ENCODE data around the gene PJA1. TPM values are rescaled to one million over a fixed set of nuclear protein-coding genes. Genes with fewer than 3 reads are reported as not detected.

Gene PJA1
- total and polyA plus RNA-seq, 4 experiments from 2014 or later = 23.9 to 44.1 (median 32.2) TPM

DNA sequence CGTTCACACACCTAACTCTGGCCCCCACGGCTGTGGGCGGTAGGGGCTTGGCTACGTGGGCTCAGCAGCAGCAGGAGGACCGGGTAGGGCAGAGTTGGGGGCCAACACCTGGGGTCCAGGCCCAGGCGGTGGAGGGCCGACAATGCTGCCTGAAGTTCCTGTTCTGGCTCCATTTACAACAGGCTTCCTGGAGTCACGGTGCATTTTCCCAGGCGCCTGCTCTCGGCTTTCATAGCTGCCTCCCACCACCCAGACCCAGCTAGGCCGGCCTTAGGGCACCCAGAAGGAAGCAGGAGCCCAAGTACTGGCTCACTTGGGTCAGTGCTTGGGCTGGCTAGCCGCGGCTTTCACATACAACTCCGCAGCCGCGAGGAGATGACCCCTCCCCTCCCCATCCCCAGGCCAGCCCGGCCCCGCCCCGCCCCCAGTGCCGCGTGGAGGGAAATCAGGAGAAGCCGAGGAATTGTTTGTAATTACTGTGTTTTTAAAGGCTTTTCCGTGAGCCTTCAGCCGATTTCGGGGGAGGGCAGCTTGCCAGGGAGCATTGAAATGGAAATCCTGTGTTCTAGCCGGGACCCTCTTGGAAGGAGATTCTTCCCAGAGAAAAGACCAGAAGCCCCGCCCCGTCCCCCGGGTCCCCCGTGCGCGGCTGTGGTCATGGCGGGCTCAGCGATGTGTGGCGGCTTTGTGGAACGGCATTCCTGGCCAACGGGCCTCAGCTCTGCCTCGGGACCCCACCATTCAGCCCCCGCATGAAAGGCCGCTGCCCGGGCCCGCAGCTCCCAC is 28.5 kb downstream of the PJA1 start:
- Mint-ChIP-seq H3K9me3 (no peaks in the 10 kb centered on the region), H3K4me3 (no peak overlapping the region), H3K4me1 (no peaks in the 10 kb centered on the region), H3K27me3 (peaks cover 8 to 17% of the 10 kb centered on the region in 2 donors), H3K36me3 (no peaks in the 10 kb centered on the region), H3K27ac (no peak overlapping the region)
- Histone ChIP-seq H3K36me3 (ENCODE audit: insufficient read depth, low read length) (no peaks in the 10 kb centered on the region), H3K27me3 (ENCODE audit: insufficient read depth, low read length) (no peaks in the 10 kb centered on the region), H3K27ac (ENCODE audit: low read depth, low read length) (no peak overlapping the region), H3K9me3 (ENCODE audit: control insufficient read depth in 1 of 2, low read length in 2 of 2) (no peaks in the 10 kb centered on the region), H3K4me3 (ENCODE audit: low read length in 2 of 2) (no peak overlapping the region), H3K4me1 (ENCODE audit: insufficient read depth, low read length) (no peaks in the 10 kb centered on the region)
- intact Hi-C loops (cut with micrococcal nuclease) = no loop called here
- CTCF ChIA-PET (ENCODE audit: partially characterized antibody) = no interaction called here
- POLR2A ChIA-PET (ENCODE audit: partially characterized antibody) = no interaction called here
- no peak for DNase-seq

DNA sequence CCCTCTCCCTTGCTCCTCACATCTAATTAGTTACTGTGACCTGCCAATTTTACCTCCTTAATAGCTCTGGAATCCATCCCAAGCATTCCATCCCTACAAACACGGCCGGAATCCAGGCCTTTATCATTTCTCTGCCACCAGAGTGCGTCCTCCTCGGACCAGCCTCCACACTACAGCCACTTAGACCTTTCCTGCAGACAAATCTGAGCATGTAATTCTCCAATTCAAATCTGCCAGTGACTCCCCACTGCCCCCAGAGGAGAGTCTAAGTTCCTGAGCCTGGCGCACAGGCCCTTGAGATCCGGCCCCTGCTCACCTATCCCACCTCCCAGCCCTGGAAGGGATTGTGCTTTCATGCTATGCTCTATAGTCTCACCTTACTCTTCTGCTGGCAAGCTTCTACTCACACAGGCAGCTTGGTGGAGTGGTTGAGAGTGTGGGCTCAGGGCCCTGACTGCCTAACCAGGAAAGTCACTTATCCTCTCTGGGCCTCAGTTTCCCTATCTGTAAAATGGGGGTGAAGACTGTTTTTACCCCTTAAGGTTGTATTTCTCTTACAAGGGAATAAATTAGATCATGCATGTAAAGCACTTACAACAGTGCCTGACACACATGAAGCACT is 31.2 kb downstream of the PJA1 start:
- intact Hi-C loops (cut with micrococcal nuclease) = no loop called here
- peak overlapping the region in 1 of 8 donors; percentile 32 for H3K4me3 Mint-ChIP-seq
- no peaks in the 10 kb centered on the region for H3K9me3 Mint-ChIP-seq
- Histone ChIP-seq H3K9me3 (ENCODE audit: control insufficient read depth in 1 of 2, low read length in 2 of 2) (no peaks in the 10 kb centered on the region), H3K4me3 (ENCODE audit: low read length in 2 of 2) (no peak overlapping the region), H3K4me1 (ENCODE audit: insufficient read depth, low read length) (no peaks in the 10 kb centered on the region), H3K27me3 (ENCODE audit: insufficient read depth, low read length) (no peaks in the 10 kb centered on the region), H3K27ac (ENCODE audit: low read depth, low read length) (no peak overlapping the region), H3K36me3 (ENCODE audit: insufficient read depth, low read length) (no peaks in the 10 kb centered on the region)
- no peaks in the 10 kb centered on the region for H3K36me3 Mint-ChIP-seq
- POLR2A ChIA-PET (ENCODE audit: partially characterized antibody) = no interaction called here
- no peak for DNase-seq
- no peaks in the 10 kb centered on the region for H3K4me1 Mint-ChIP-seq
- no peak overlapping the region for H3K27ac Mint-ChIP-seq
- H3K27me3 Mint-ChIP-seq = peaks cover 8 to 18% of the 10 kb centered on the region in 2 donors
- CTCF ChIA-PET (ENCODE audit: partially characterized antibody) = no interaction called here

DNA sequence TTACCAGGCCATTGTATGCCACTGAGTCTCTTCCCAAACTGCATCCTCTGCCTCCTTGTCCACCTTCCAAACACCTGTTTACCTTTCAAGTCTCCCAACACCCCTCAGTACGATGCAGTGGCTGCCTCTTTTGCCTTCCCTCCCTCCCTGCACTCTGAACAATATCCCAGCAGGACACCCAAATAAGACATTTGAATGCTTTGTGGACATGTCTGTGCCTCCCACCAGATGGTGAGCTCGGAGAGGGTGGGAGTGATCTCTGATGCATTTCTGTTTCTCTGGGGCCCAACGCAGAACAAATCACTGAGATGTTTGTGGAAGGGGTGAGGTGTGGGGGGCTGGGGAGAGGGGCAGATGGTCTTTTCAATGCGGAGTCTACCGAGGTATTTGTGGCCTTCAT is 33.4 kb downstream of the PJA1 start:
- POLR2A ChIA-PET (ENCODE audit: partially characterized antibody) = no interaction called here

DNA sequence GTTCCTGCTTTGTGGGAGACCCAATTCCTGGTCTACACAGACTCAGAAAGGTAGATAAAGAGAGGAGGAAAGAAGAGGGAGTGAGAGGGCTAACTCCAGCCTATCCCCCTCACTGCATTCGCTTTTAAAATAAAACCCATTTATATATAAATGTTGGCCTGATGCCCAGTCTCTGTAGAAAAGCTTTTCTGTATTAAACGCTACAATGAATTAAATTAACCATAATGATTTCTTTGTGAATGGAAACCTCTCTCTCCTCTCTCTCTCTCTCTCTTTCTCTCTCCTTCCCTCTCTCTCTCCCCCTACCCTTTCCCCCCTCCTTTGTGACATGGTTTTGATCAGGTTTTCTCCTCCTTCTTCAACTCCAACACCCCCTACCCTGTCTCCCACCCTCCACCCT is 34.8 kb downstream of the PJA1 start:
- H3K9me3 ChIP-seq (ENCODE audit: control insufficient read depth in 1 of 2, low read length in 2 of 2) = no peaks in the 10 kb centered on the region
- no peaks in the 10 kb centered on the region for H3K27me3 ChIP-seq (ENCODE audit: insufficient read depth, low read length)
- no peak overlapping the region for H3K27ac ChIP-seq (ENCODE audit: low read depth, low read length)
- ChIA-PET CTCF (ENCODE audit: partially characterized antibody) (no interaction called here), POLR2A (ENCODE audit: partially characterized antibody) (no interaction called here)
- H3K4me1 Mint-ChIP-seq = peaks cover 0 to 4% (median under 1%) of the 10 kb centered on the region in 4 donors
- intact Hi-C loops (cut with micrococcal nuclease) = no loop called here
- H3K36me3 Mint-ChIP-seq = no peaks in the 10 kb centered on the region
- no peaks in the 10 kb centered on the region for H3K4me1 ChIP-seq (ENCODE audit: insufficient read depth, low read length)
- H3K9me3 Mint-ChIP-seq = no peaks in the 10 kb centered on the region
- no peak for DNase-seq
- no peaks in the 10 kb centered on the region for H3K36me3 ChIP-seq (ENCODE audit: insufficient read depth, low read length)
- peaks cover 10 to 17% of the 10 kb centered on the region in 2 donors for H3K27me3 Mint-ChIP-seq
- H3K4me3 Mint-ChIP-seq = no peak overlapping the region
- no peak overlapping the region for H3K4me3 ChIP-seq (ENCODE audit: low read length in 2 of 2)
- no peak overlapping the region for H3K27ac Mint-ChIP-seq

More for the DNA sequence above, 33.4 kb downstream of the PJA1 start:
- DNase-seq = no peak
- no peaks in the 10 kb centered on the region for H3K36me3 ChIP-seq (ENCODE audit: insufficient read depth, low read length)
- no peaks in the 10 kb centered on the region for H3K9me3 ChIP-seq (ENCODE audit: control insufficient read depth in 1 of 2, low read length in 2 of 2)
- H3K9me3 Mint-ChIP-seq = no peaks in the 10 kb centered on the region
- H3K4me1 ChIP-seq (ENCODE audit: insufficient read depth, low read length) = no peaks in the 10 kb centered on the region
- no peak overlapping the region for H3K4me3 Mint-ChIP-seq
- no peak overlapping the region for H3K4me3 ChIP-seq (ENCODE audit: low read length in 2 of 2)
- no peaks in the 10 kb centered on the region for H3K36me3 Mint-ChIP-seq
- H3K27me3 ChIP-seq (ENCODE audit: insufficient read depth, low read length) = no peaks in the 10 kb centered on the region
- H3K27ac Mint-ChIP-seq = no peak overlapping the region
- no peak overlapping the region for H3K27ac ChIP-seq (ENCODE audit: low read depth, low read length)
- H3K4me1 Mint-ChIP-seq = peaks cover 0 to 4% (median under 1%) of the 10 kb centered on the region in 4 donors
- intact Hi-C loops (cut with micrococcal nuclease) = no loop called here
- H3K27me3 Mint-ChIP-seq = peaks cover 10 to 22% of the 10 kb centered on the region in 2 donors
- CTCF ChIA-PET (ENCODE audit: partially characterized antibody) = no interaction called here

DNA sequence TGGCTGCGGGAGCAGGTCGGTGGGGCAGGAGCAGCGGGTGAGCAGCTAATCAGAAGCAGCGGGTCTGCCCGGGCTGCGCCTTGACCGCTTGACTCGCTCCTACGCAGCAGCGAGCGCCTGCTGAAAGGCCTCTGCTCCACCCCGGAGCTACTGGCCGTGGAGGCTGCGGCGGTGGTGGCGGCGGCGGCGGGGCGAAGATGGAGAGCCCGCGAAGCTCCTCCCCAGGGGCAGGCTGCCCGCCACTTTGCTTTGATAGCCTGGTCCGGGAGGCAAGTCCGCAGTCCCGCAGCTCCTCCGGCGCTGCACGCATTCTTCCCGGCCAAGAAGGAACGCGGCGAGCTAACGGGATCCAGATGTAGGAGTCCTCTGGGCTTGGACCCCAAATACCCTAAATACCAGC is 36.7 kb downstream of the PJA1 start:
- H3K9me3 Mint-ChIP-seq = no peaks in the 10 kb centered on the region
- Histone ChIP-seq H3K4me1 (ENCODE audit: insufficient read depth, low read length) (no peaks in the 10 kb centered on the region), H3K36me3 (ENCODE audit: insufficient read depth, low read length) (no peaks in the 10 kb centered on the region), H3K27ac (ENCODE audit: low read depth, low read length) (no peak overlapping the region), H3K27me3 (ENCODE audit: insufficient read depth, low read length) (no peaks in the 10 kb centered on the region), H3K9me3 (ENCODE audit: control insufficient read depth in 1 of 2, low read length in 2 of 2) (no peaks in the 10 kb centered on the region), H3K4me3 (ENCODE audit: low read length in 2 of 2) (no peak overlapping the region)
- no peak overlapping the region for H3K4me3 Mint-ChIP-seq
- CTCF ChIA-PET (ENCODE audit: partially characterized antibody) = no interaction called here
- intact Hi-C loops (cut with micrococcal nuclease) = no loop called here
- POLR2A ChIA-PET (ENCODE audit: partially characterized antibody) = no interaction called here
- H3K27ac Mint-ChIP-seq = no peak overlapping the region
- H3K4me1 Mint-ChIP-seq = peaks cover 0 to 4% (median under 1%) of the 10 kb centered on the region in 4 donors
- H3K36me3 Mint-ChIP-seq = no peaks in the 10 kb centered on the region
- DNase-seq = no peak
- peaks cover 7 to 15% of the 10 kb centered on the region in 2 donors for H3K27me3 Mint-ChIP-seq

DNA sequence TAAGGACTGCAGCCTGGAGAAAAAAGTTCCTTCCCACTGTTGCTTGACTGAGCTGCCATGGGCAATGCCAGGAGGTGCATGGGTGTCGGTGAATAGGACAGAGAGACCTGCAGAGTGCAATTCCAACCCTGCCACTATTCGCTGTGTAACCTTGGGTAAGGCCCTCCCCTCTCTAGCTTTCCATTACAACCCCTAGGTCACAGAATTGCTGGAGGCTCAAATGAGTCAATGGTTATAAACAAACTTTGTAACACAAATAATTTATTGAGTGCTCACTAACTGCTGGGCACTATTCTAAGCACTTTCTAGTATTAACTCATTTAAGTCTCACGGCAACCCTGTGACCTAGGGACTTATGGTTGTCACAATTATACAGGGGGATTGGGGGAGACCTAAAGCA is 37.8 kb downstream of the PJA1 start:
- POLR2A ChIA-PET (ENCODE audit: partially characterized antibody) = no interaction called here

DNA sequence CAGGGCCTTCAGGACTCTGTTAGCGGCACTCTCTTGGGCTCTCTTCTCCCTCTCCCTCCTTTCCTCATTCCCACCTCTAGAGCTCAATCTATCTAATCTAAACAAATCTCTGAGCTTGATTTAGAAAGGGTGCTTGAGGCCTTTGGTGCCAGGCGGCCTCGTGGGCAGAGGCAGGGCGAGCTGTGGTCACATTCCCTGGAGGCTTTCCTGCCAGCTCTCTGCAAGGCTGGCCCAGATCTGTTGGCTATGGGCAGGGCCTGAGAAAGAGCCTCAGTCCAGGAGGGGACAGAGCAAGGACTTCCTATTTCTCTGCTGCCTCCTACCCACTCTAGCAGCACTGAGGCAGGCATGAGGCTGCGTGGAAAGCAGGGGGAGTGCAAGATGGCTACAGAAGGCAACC is 38.6 kb downstream of the PJA1 start:
- DNase-seq = no peak
- Histone ChIP-seq H3K9me3 (ENCODE audit: control insufficient read depth in 1 of 2, low read length in 2 of 2) (no peaks in the 10 kb centered on the region), H3K36me3 (ENCODE audit: insufficient read depth, low read length) (no peaks in the 10 kb centered on the region), H3K4me1 (ENCODE audit: insufficient read depth, low read length) (no peaks in the 10 kb centered on the region), H3K27ac (ENCODE audit: low read depth, low read length) (no peak overlapping the region), H3K27me3 (ENCODE audit: insufficient read depth, low read length) (no peaks in the 10 kb centered on the region), H3K4me3 (ENCODE audit: low read length in 2 of 2) (no peak overlapping the region)
- H3K36me3 Mint-ChIP-seq = no peaks in the 10 kb centered on the region
- H3K9me3 Mint-ChIP-seq = no peaks in the 10 kb centered on the region
- peaks cover 5 to 7% of the 10 kb centered on the region in 2 donors for H3K27me3 Mint-ChIP-seq
- no peak overlapping the region for H3K27ac Mint-ChIP-seq
- intact Hi-C loops (cut with micrococcal nuclease) = no loop called here
- H3K4me1 Mint-ChIP-seq = peaks cover 0 to 4% (median under 1%) of the 10 kb centered on the region in 4 donors
- no peak overlapping the region for H3K4me3 Mint-ChIP-seq
- ChIA-PET CTCF (ENCODE audit: partially characterized antibody) (no interaction called here), POLR2A (ENCODE audit: partially characterized antibody) (no interaction called here)

More for the DNA sequence above, 37.8 kb downstream of the PJA1 start:
- H3K27ac ChIP-seq (ENCODE audit: low read depth, low read length) = no peak overlapping the region
- no peaks in the 10 kb centered on the region for H3K9me3 ChIP-seq (ENCODE audit: control insufficient read depth in 1 of 2, low read length in 2 of 2)
- no peak overlapping the region for H3K27ac Mint-ChIP-seq
- H3K4me1 Mint-ChIP-seq = peaks cover 0 to 4% (median under 1%) of the 10 kb centered on the region in 4 donors
- no peaks in the 10 kb centered on the region for H3K4me1 ChIP-seq (ENCODE audit: insufficient read depth, low read length)
- no peak overlapping the region for H3K4me3 Mint-ChIP-seq
- H3K4me3 ChIP-seq (ENCODE audit: low read length in 2 of 2) = no peak overlapping the region
- no peak for DNase-seq
- CTCF ChIA-PET (ENCODE audit: partially characterized antibody) = no interaction called here
- H3K9me3 Mint-ChIP-seq = no peaks in the 10 kb centered on the region
- H3K27me3 Mint-ChIP-seq = peaks cover 2 to 11% of the 10 kb centered on the region in 2 donors
- intact Hi-C loops (cut with micrococcal nuclease) = no loop called here
- H3K27me3 ChIP-seq (ENCODE audit: insufficient read depth, low read length) = no peaks in the 10 kb centered on the region
- no peaks in the 10 kb centered on the region for H3K36me3 ChIP-seq (ENCODE audit: insufficient read depth, low read length)
- no peaks in the 10 kb centered on the region for H3K36me3 Mint-ChIP-seq
